CD4-positive, alpha-beta T cell treated with Interleukin-4 for 4 hours (primary cell): ENCODE measurements around the gene OPHN1.
A peak's percentile ranks its signal among the peaks of the same experiment; 100 is the strongest.

ENCODE experiments used
- DNase-seq: peaks from one replicate; pipeline ENCODE4 v3.0.0-alpha.2; 2020

The OPHN1 gene, protein sequence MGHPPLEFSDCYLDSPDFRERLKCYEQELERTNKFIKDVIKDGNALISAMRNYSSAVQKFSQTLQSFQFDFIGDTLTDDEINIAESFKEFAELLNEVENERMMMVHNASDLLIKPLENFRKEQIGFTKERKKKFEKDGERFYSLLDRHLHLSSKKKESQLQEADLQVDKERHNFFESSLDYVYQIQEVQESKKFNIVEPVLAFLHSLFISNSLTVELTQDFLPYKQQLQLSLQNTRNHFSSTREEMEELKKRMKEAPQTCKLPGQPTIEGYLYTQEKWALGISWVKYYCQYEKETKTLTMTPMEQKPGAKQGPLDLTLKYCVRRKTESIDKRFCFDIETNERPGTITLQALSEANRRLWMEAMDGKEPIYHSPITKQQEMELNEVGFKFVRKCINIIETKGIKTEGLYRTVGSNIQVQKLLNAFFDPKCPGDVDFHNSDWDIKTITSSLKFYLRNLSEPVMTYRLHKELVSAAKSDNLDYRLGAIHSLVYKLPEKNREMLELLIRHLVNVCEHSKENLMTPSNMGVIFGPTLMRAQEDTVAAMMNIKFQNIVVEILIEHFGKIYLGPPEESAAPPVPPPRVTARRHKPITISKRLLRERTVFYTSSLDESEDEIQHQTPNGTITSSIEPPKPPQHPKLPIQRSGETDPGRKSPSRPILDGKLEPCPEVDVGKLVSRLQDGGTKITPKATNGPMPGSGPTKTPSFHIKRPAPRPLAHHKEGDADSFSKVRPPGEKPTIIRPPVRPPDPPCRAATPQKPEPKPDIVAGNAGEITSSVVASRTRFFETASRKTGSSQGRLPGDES

GRCh38 chrX:68433155-68433980 is at the start of gene OPHN1:
TSS of gene OPHN1 (minus strand) at chrX:68433495. CDS start at chrX:68433020, 475 bp downstream.
- DNase-seq, result no peak

DNA sequence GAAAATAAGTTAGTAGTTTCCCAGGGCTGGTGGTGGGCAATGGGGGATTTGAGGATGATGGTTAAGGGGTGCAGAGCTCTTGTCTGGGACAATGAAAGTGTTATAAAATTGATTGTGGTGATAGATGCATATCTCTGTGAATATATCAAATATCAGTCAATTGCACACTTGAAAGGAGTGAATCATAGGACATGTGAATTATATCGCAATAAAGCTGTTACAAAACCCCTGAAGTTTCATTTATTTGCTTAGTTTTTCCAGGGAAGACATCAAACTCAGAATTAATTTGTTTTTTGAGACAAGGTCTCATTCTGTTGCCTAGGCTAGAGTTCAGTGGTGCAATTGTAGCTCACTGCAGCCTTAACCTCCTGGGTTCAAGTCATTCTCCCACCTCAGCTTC is 47.7 kb upstream of the OPHN1 start:
- DNase-seq, result no peak

- DNase-seq, result no peak
These were observed 31.5 kb upstream of the OPHN1 start for GRCh38 chrX:68464796-68465195.

DNA sequence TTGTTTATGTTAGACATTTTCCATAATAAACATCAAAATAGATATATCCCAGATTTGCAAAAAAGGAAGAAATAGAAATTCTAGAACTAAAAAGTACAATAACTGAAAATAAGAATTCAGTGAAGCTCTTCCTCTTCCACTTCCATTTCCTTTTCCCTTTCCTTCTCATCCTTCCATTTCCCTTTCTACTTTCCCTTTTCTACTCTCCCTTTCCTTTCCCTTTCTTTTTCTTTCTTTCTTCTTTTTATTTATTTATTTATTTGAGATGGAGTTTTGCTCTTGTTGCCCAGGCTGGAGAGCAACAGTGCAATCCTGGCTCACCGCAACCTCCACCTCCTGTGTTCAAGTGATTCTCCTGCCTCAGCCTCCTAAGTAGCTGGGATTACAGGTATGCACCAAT is 30.6 kb upstream of the OPHN1 start:
- no peak for DNase-seq

DNA sequence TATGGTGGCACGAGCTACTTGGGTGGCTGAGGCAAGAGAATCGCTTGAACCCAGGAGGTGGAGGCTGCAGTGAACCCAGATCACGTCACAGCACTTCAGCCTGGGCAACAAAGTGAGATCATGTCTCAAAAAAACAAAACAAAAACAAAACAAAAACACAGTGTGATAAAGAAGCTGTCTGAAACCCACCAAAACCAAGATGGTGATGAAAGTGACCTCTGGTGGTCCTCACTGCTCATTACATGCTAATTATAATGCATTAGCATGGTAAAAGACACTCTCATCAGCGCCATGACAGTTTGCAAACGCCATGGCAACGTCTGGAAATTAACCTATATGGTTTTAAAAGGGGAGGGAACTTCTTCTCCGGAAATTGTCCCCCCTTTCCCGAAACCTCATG is 29.4 kb upstream of the OPHN1 start:
- peak; percentile 39 for DNase-seq

GRCh38 chrX:68462197-68462596 is 28.9 kb upstream of the OPHN1 start:
- DNase-seq, result no peak

GRCh38 chrX:68461576-68461975 is 28.3 kb upstream of the OPHN1 start:
- DNase-seq, result no peak

DNA sequence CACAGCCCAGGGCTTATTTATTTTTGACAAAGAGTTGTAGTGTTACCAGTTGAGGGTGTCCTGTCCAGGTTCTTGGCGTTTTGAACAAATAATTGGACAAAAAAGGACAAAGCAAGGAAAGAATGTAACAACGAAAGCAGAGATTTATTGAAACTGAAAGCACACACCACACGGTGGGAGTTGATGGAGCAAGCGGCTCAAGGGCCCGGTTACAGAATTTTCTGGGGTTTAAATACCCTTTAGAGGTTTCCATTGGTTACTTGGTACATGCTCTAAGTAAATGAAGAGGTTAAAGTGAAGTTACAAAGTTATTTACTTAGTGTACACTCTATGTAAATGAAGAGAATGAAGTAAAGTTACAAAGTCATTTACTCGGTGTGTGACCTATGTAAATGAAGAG is 27.8 kb upstream of the OPHN1 start:
- no peak for DNase-seq

GRCh38 chrX:68455151-68455510 is 21.8 kb upstream of the OPHN1 start:
- no peak for DNase-seq

DNA sequence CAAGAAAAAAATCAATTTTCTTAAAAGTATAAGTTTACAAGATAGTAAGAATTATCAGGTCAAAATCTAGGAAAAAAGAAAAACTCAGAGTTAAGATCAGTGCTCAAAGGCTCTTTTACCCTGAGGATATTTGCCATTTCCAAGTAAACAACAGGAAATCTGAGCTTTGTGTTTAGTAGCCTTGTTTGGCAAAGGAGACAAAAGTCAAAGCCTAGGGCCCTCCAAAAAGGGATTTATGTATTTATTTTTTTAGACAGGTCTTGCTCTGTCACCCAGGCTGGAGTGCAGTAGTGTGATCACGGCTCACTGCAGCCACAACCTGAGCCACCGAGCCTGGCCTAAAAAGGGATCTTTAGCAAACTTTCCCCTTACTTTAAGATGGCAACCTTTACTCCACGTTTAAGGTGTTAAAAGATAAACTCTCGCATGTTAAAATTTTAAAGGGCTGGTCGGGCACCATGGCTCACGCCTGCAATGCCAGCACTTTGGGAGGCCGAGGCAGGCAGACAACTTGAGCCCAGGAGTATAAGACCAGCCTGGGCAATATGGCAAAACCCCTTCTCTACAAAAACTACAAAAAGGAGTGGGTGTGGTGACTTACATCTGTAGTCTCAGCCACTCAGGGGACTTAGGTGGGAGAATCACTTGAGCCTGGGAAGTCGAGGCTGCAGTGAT is 21.3 kb upstream of the OPHN1 start:
- no peak for DNase-seq

DNA sequence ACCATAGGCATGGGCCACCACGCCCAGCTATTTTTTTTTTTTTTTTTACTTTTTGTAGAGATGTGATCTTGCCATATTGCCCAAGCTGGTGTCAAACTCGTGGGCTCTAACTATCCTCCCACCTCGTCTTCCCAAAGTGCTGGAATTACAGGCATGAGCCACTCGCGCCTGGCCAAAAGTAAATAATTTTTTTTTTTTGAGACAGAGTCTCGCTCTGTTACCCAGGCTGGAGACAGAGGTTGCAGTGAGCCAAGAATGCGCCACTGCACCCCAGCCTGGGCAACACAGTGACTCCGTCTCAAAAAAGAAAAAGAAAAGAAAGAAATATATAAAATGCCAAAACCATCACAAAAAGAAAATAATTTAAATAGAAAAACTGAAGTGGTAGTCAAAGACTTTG is 18.4 kb upstream of the OPHN1 start:
- DNase-seq, result no peak

DNA sequence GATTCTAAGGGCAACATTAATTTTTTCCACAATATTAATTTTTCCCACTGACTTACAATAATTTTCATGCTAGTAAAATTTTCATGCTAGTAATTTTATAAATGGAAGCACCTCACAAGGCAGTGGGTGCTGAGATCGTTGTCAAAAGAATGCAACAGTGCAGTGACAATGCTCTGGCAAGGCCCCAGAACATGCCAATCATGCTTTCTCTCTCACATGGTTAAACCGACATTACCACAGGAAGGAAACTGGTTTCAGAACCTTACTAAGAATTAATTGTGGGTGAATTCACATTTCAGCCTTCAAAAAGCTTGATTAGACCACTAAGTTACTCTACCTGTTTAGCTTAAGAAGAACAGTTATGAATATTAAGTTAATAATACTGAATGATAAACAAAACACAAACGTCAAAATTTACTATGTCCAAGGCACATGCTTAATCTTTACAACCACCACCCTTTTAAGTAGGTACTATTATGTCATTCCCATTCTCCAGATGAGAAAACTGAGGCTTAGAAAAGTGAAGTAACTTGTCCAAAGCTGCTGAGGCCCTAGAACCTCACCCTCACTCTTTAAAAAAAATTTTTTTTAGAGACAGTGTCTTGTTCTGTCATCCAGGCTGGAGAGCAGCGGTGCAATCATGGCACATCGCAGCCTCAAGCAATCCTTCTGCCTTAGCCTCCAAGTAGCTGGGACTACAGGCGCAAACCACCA is 10.0 kb upstream of the OPHN1 start:
- DNase-seq, result peak; percentile 18

DNA sequence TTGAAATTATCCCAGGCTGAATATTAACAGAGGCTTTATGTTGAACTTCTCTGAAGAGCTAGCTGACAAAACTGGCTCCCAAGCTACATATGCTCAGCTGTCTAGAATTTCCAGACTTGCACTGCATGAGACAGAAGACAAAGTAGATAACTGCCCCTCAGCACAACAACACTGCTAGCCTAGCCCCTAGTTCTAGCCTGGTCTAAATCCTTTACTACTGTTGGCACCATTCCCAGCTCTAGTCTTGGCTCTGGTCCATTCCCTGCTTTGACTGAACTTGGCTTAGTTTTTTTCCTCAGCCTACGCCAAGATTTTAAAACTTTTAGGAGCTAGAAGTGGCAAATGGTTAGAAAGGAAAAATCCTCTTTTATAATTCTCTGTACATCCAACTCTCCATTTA is 7.6 kb upstream of the OPHN1 start:
- DNase-seq, result no peak

DNA sequence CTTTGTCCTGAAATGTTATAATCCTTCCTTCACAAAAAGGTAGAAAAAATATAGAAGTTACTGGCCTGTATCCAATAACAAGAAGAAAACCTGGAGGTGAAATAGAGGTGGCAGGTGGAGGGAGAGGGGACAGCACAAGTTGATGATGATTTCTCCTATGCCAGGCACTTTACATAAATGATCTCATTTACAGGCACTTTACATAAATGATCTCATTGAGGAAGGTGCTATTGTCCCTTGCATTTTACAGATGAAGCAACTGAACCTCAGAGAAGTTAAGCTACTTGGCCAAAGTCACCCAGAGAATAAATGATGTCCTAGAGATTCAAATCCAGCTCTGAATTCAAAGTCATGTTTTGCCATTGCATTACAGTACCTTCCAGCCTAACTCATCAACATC is 7.1 kb upstream of the OPHN1 start:
- no peak for DNase-seq

DNA sequence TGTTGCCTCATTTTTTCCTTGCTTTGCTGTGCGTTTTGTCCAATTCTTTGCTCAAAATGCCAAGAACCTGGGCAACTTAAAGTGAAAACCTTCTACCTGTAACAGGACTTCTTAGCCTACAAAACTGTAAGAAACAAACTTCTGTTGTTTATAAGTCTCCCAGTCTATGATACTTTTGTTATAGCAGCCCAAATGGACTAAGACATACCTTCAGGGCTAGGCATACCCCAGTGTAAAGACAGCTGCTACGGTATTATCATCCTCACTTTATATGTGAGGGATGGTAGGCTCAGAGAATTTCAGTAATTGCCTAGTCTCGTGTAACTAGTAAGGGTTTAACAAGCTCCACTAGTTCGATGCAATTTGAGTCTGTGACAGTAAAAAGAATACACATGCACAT is 6.0 kb upstream of the OPHN1 start:
- no peak for DNase-seq

GRCh38 chrX:68438575-68438974 is 5.3 kb upstream of the OPHN1 start:
- DNase-seq, result no peak

DNA sequence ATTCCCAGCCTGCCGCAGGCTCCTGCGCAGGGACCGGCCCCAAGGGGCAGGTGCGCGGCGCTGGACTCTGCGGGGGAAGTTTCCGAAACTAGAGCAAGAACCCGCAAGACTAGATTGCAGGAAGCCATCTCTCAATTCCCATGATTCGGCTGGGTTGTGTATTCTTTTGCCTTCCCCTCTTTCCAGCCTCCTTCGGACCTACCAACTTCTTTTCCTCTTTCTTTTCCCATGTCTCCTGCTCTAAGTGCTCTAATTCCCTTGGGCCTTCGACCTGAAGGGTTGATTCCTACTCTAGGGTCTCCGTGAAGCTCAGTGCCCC is 645 bp upstream of the OPHN1 start:
- no peak for DNase-seq

- DNase-seq, result no peak
These were observed 647 bp downstream of the OPHN1 start for GRCh38 chrX:68432648-68433047.

DNA sequence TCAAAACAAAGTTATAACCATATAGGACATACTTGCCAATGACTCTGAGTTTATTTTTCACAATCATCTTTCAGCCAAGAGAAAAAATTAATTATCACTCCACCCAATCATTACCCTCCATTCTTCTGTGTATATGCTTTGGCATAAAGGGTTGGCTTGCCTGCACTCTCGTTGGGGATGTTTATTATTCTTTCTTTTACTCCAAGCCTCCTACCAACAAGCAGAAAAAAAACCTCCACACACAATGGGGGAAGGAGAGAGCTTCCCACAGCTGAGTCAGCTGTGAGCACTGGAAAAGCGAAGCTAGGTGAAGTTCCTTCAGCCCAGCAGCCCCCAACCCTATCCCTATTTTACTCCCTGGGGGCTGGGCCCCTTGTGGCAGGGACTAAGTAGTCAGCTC is 1.5 kb downstream of the OPHN1 start:
- DNase-seq, result no peak

GRCh38 chrX:68429216-68429615 is 4.1 kb downstream of the OPHN1 start:
- DNase-seq, result no peak

DNA sequence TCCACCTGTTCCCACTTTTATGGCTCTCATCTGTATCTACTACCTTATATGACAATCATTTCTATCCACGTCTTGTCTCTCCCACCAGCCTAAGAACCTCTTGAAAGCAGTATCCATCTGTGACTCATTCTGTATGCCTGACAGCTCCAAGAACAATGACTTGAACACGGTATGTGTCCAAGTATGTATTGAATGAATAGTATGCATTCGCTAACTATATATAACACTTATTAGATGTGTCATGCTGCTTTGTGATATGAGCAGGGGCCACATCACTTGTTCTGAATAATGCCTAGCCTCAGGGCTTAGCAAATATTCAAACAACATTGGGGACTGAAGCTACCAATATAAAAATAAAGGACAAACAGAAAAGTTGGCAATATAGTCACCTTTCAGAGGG is 4.9 kb downstream of the OPHN1 start:
- no peak for DNase-seq

- no peak for DNase-seq
These were observed 8.6 kb downstream of the OPHN1 start for GRCh38 chrX:68424719-68425118.
